ENCODE results near the gene PIP4P1.
"Not testable (repeated sequence)": the region's sequence is repeated elsewhere in the genome, so short reads cannot be mapped to it uniquely, and the experiment has no call there.

Gene PIP4P1

GRCh38 chr14:20446889-20447288 lies 14.3 kb downstream of the PIP4P1 start:
- no peak overlapping the region for H3K4me3 ChIP-seq (ENCODE audit: low read length)
- H3K36me3 ChIP-seq (replicated peaks; ENCODE audit: insufficient read depth, low read length): no peaks in the 10 kb centered on the region

GRCh38 chr14:20443650-20444049 lies 17.6 kb downstream of the PIP4P1 start:
- not testable (repeated sequence) for H3K27me3 ChIP-seq (replicated peaks; ENCODE audit: insufficient read depth, low read length); DNase-seq; H4K20me1 ChIP-seq (ENCODE audit: insufficient read depth, low read length); H3K9ac ChIP-seq (ENCODE audit: low read length); H3K4me1 ChIP-seq (ENCODE audit: low read length); H3F3A ChIP-seq (ENCODE audit: insufficient read depth, low read length); H3K4me3 ChIP-seq (ENCODE audit: low read length); H2AFZ ChIP-seq (ENCODE audit: low read length); H3K9me3 ChIP-seq (replicated peaks; ENCODE audit: insufficient read depth, low read length); H3K4me2 ChIP-seq (ENCODE audit: low read depth, low read length); H3K27ac ChIP-seq (ENCODE audit: low read length); H3K36me3 ChIP-seq (replicated peaks; ENCODE audit: insufficient read depth, low read length); H3K9me2 ChIP-seq (replicated peaks; ENCODE audit: insufficient read depth, low read length); H3K79me2 ChIP-seq (ENCODE audit: low read length)

More at GRCh38 chr14:20446889-20447288, 14.3 kb downstream of the PIP4P1 start:
- TF ChIP-seq EZH2 (optimal IDR thresholded peaks at IDR 0.05; ENCODE audit: low read depth, low read length) (no peak), EZH2phosphoT487 (IDR thresholded peaks at IDR 0.05; ENCODE audit: low read length) (no peak)
- TF ChIP-seq, protein P1, sequence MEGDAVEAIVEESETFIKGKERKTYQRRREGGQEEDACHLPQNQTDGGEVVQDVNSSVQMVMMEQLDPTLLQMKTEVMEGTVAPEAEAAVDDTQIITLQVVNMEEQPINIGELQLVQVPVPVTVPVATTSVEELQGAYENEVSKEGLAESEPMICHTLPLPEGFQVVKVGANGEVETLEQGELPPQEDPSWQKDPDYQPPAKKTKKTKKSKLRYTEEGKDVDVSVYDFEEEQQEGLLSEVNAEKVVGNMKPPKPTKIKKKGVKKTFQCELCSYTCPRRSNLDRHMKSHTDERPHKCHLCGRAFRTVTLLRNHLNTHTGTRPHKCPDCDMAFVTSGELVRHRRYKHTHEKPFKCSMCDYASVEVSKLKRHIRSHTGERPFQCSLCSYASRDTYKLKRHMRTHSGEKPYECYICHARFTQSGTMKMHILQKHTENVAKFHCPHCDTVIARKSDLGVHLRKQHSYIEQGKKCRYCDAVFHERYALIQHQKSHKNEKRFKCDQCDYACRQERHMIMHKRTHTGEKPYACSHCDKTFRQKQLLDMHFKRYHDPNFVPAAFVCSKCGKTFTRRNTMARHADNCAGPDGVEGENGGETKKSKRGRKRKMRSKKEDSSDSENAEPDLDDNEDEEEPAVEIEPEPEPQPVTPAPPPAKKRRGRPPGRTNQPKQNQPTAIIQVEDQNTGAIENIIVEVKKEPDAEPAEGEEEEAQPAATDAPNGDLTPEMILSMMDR (IDR thresholded peaks at IDR 0.05; ENCODE audit: low read length): no peak
- H3K4me2 ChIP-seq (ENCODE audit: low read depth, low read length): no peak overlapping the region
- no peak overlapping the region for H3K27ac ChIP-seq (ENCODE audit: low read length)
- no peaks in the 10 kb centered on the region for H3K79me2 ChIP-seq (ENCODE audit: low read length)
- no peaks in the 10 kb centered on the region for H3K4me1 ChIP-seq (ENCODE audit: low read length)
- no peaks in the 10 kb centered on the region for H3K9me3 ChIP-seq (replicated peaks; ENCODE audit: insufficient read depth, low read length)
- H2AFZ ChIP-seq (ENCODE audit: low read length): no peak overlapping the region
- no peaks in the 10 kb centered on the region for H3K27me3 ChIP-seq (replicated peaks; ENCODE audit: insufficient read depth, low read length)
- H3K9ac ChIP-seq (ENCODE audit: low read length): no peak overlapping the region
- no peaks in the 10 kb centered on the region for H4K20me1 ChIP-seq (ENCODE audit: insufficient read depth, low read length)
- no peaks in the 10 kb centered on the region for H3K9me2 ChIP-seq (replicated peaks; ENCODE audit: insufficient read depth, low read length)
- DNase-seq: no peak
- H3F3A ChIP-seq (ENCODE audit: insufficient read depth, low read length): no peaks in the 10 kb centered on the region

- Histone ChIP-seq H3F3A (ENCODE audit: insufficient read depth, low read length) (no peaks in the 10 kb centered on the region), H3K9me2 (replicated peaks; ENCODE audit: insufficient read depth, low read length) (no peaks in the 10 kb centered on the region), H3K9ac (ENCODE audit: low read length) (no peak overlapping the region), H2AFZ (ENCODE audit: low read length) (no peak overlapping the region), H3K27ac (ENCODE audit: low read length) (no peak overlapping the region), H3K36me3 (replicated peaks; ENCODE audit: insufficient read depth, low read length) (no peaks in the 10 kb centered on the region), H3K79me2 (ENCODE audit: low read length) (no peaks in the 10 kb centered on the region), H3K4me2 (ENCODE audit: low read depth, low read length) (no peak overlapping the region), H3K4me3 (ENCODE audit: low read length) (no peak overlapping the region), H3K27me3 (replicated peaks; ENCODE audit: insufficient read depth, low read length) (no peaks in the 10 kb centered on the region), H3K9me3 (replicated peaks; ENCODE audit: insufficient read depth, low read length) (no peaks in the 10 kb centered on the region), H4K20me1 (ENCODE audit: insufficient read depth, low read length) (no peaks in the 10 kb centered on the region), H3K4me1 (ENCODE audit: low read length) (no peaks in the 10 kb centered on the region)
- TF ChIP-seq EZH2phosphoT487 (IDR thresholded peaks at IDR 0.05; ENCODE audit: low read length): no peak
- TF ChIP-seq, protein P1 (IDR thresholded peaks at IDR 0.05; ENCODE audit: low read length): no peak
- TF ChIP-seq EZH2 (optimal IDR thresholded peaks at IDR 0.05; ENCODE audit: low read depth, low read length): no peak
- no peak for DNase-seq
Measured at GRCh38 chr14:20441461-20441860, 19.8 kb downstream of the PIP4P1 start.

GRCh38 chr14:20440882-20441281 lies 20.4 kb downstream of the PIP4P1 start:
- TF ChIP-seq EZH2phosphoT487 (IDR thresholded peaks at IDR 0.05; ENCODE audit: low read length) (no peak), EZH2 (optimal IDR thresholded peaks at IDR 0.05; ENCODE audit: low read depth, low read length) (no peak)
- TF ChIP-seq, protein P1 (IDR thresholded peaks at IDR 0.05; ENCODE audit: low read length): no peak
- H3K4me2 ChIP-seq (ENCODE audit: low read depth, low read length): no peak overlapping the region
- DNase-seq: no peak

More at GRCh38 chr14:20440882-20441281, 20.4 kb downstream of the PIP4P1 start:
- H3K27me3 ChIP-seq (replicated peaks; ENCODE audit: insufficient read depth, low read length): no peaks in the 10 kb centered on the region
- no peak overlapping the region for H2AFZ ChIP-seq (ENCODE audit: low read length)
- H4K20me1 ChIP-seq (ENCODE audit: insufficient read depth, low read length): no peaks in the 10 kb centered on the region
- H3F3A ChIP-seq (ENCODE audit: insufficient read depth, low read length): no peaks in the 10 kb centered on the region
- no peaks in the 10 kb centered on the region for H3K4me1 ChIP-seq (ENCODE audit: low read length)
- H3K9me3 ChIP-seq (replicated peaks; ENCODE audit: insufficient read depth, low read length): no peaks in the 10 kb centered on the region
- H3K4me3 ChIP-seq (ENCODE audit: low read length): no peak overlapping the region
- H3K9ac ChIP-seq (ENCODE audit: low read length): no peak overlapping the region
- H3K36me3 ChIP-seq (replicated peaks; ENCODE audit: insufficient read depth, low read length): no peaks in the 10 kb centered on the region
- no peaks in the 10 kb centered on the region for H3K9me2 ChIP-seq (replicated peaks; ENCODE audit: insufficient read depth, low read length)
- H3K79me2 ChIP-seq (ENCODE audit: low read length): no peaks in the 10 kb centered on the region
- H3K27ac ChIP-seq (ENCODE audit: low read length): no peak overlapping the region

Data from MM.1S (cell line).